Measurements from ENCODE around the gene SLC28A1.

- TF ChIP-seq CTCF (IDR thresholded peaks at IDR 0.05; ENCODE audit: insufficient read depth, low read length, poor library complexity, severe bottlenecking) (no peak), EZH2phosphoT487 (conservative IDR thresholded peaks at IDR 0.05; ENCODE audit: low read length) (no peak)
Measured at GRCh38 chr15:84861781-84862180, 22.7 kb upstream of the SLC28A1 start.

All from SU-DHL-6 (cell line).